Smooth muscle cell (in vitro differentiated cells): Measurements from ENCODE around the gene WDR83. TPM values are rescaled to one million over a fixed set of nuclear protein-coding genes. Genes with fewer than 3 reads are reported as not detected.

Experiments used
- DNase-seq: peaks from one replicate; lab custom pipeline; 2025; ENCODE audit not compliant: unreplicated experiment; lab: John Stamatoyannopoulos, UW
- H2AFZ ChIP-seq: fragments of 200-600 bp; sonication (generic); 2 replicates; pipeline ENCODE4 v1.6.0; 2016; ENCODE audit warnings: antibody characterized with exemption, low read depth, mild to moderate bottlenecking
- H3F3A ChIP-seq: fragments of 200-600 bp; sonication (generic); 2 replicates; pipeline ENCODE4 v1.6.0; 2017; ENCODE audit warnings: antibody characterized with exemption, low read depth
- H3K27ac ChIP-seq: fragments of 200-600 bp; sonication (generic); 2 replicates; pipeline ENCODE4 v1.5.1; 2016; ENCODE audit warnings: low read depth, mild to moderate bottlenecking
- H3K27me3 ChIP-seq: fragments of 200-600 bp; sonication (generic); 2 replicates; pipeline ENCODE4 v1.6.1; 2016; ENCODE audit warnings: low read depth, mild to moderate bottlenecking
- H3K36me3 ChIP-seq: fragments of 200-600 bp; sonication (generic); 2 replicates; pipeline ENCODE4 v1.5.1; 2016; ENCODE audit warnings: low read depth
- H3K4me1 ChIP-seq: fragments of 200-600 bp; sonication (generic); 2 replicates; pipeline ENCODE4 v1.5.1; 2016; ENCODE audit warnings: low read depth
- H3K4me2 ChIP-seq: fragments of 200-600 bp; sonication (generic); 2 replicates; pipeline ENCODE4 v1.6.0; 2016; ENCODE audit warnings: mild to moderate bottlenecking
- H3K4me3 ChIP-seq: fragments of 200-600 bp; sonication (generic); 2 replicates; pipeline ENCODE4 v1.5.1; 2016; ENCODE audit warnings: mild to moderate bottlenecking
- H3K79me2 ChIP-seq: fragments of 200-600 bp; sonication (generic); 2 replicates; pipeline ENCODE4 v1.6.0; 2016; ENCODE audit warnings: low read depth, mild to moderate bottlenecking
- H3K9ac ChIP-seq: fragments of 200-600 bp; sonication (generic); 2 replicates; pipeline ENCODE4 v1.6.0; 2016; ENCODE audit warnings: low read depth
- H3K9me3 ChIP-seq: fragments of 200-600 bp; sonication (generic); replicated peaks from 2 replicates; pipeline ENCODE4 v1.5.1; 2016; ENCODE audit warnings: low read depth
- H4K20me1 ChIP-seq: fragments of 200-600 bp; sonication (generic); 2 replicates; pipeline ENCODE4 v1.6.0; 2016; ENCODE audit warnings: low read depth
- WGBS: methylation state at CpG from one replicate; pipeline ENCODE4 v1.1.7; 2016; ENCODE audit warnings: low lambda C conversion rate; 5-methylcytosine and 5-hydroxymethylcytosine counted together
- polyA plus RNA-seq: library from polyadenylated mRNA; unstranded; fragments of >200 nt; fragmentation: Nextera tagmentation; extraction: Ambion mirVana; gene quantifications from 2 replicates; pipeline ENCODE4 v1.2.1, GENCODE V29; 2016
- total RNA-seq: library from RNA; depleted of rRNA; stranded (reverse); fragments of >200 nt; gene quantifications from 2 replicates; pipeline ENCODE4 v1.2.3, GENCODE V29; 2014
- TF ChIP-seq, protein P1 (sequence below): fragments of 200-600 bp; sonication (generic); IDR thresholded peaks from 2 replicates; pipeline ENCODE4 v1.5.1; 2017; ENCODE audit warnings: borderline replicate concordance, mild to moderate bottlenecking, antibody characterized with exemption; ENCODE audit not compliant: insufficient read depth, poor library complexity, severe bottlenecking

The WDR83 gene
- total and polyA plus RNA-seq, 2 experiments from 2014 or later: 12.4 to 21.6 TPM

DNA sequence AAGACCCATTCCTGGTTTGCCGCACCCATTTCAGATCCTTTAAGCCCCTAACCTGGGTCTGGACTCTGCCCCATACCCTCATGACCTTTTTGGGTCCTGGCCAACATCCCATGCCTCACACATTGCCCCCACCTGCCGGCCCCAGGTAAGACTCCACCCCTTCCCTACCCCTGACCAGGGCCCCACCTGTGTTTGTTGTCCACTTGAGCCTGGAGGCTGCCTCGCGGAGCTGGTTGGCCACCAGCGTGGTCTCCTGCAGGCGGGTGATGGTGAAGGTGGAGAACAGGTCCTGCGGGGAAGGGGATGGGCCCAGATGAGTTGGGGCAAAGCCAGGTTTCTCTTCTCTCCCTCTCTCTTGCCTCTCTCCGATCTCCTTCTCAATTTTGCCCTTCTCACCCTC is 19.6 kb upstream of the WDR83 start:
- Histone ChIP-seq H3K27me3 (no peaks in the 10 kb centered on the region), H3K36me3 (peaks cover 3% of the 10 kb centered on the region), H3K9me3 (no peaks in the 10 kb centered on the region), H3K4me3 (no peak overlapping the region), H3K4me2 (no peak overlapping the region), H2AFZ (no peak overlapping the region), H3F3A (no peaks in the 10 kb centered on the region), H3K9ac (no peak overlapping the region), H3K4me1 (no peaks in the 10 kb centered on the region), H3K27ac (no peak overlapping the region), H4K20me1 (no peaks in the 10 kb centered on the region), H3K79me2 (no peaks in the 10 kb centered on the region)
- WGBS: 83% methylated on average over 8 of the region's 8 CpGs
- TF ChIP-seq, protein P1, sequence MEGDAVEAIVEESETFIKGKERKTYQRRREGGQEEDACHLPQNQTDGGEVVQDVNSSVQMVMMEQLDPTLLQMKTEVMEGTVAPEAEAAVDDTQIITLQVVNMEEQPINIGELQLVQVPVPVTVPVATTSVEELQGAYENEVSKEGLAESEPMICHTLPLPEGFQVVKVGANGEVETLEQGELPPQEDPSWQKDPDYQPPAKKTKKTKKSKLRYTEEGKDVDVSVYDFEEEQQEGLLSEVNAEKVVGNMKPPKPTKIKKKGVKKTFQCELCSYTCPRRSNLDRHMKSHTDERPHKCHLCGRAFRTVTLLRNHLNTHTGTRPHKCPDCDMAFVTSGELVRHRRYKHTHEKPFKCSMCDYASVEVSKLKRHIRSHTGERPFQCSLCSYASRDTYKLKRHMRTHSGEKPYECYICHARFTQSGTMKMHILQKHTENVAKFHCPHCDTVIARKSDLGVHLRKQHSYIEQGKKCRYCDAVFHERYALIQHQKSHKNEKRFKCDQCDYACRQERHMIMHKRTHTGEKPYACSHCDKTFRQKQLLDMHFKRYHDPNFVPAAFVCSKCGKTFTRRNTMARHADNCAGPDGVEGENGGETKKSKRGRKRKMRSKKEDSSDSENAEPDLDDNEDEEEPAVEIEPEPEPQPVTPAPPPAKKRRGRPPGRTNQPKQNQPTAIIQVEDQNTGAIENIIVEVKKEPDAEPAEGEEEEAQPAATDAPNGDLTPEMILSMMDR: no peak
- DNase-seq: no peak

DNA sequence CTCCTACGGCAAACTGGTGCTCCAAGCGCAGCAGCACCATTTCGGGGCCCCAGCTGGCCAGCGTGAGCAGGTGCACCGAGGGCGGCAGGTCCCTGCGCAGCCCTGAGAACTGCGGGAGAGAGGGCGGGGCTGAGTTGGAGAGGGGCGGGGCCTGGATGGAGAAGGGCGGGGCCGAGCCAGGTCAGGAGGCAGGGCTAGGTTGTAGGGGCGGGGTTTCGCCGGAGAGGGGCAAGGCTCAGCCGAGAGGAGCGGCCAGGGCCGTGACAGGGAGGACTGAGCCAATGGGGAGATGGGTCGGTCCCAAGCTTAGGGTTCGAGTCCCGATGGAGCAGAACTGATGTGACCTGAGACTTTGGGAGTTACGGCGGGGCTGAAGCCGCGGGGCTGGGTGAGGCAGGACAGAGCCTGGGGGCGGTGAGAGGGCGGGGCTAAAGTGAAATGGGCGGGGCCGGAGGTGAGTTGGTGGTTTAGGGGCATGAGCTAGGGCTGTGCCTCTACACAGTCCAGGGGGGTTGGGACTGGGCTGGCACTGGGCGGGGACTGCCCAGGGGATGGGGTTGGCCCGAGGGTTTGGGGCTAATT is 19.0 kb upstream of the WDR83 start:
- Histone ChIP-seq H2AFZ (no peak overlapping the region), H3K4me3 (no peak overlapping the region), H3K4me2 (no peak overlapping the region), H3K36me3 (peaks cover 4% of the 10 kb centered on the region), H4K20me1 (no peaks in the 10 kb centered on the region), H3K9me3 (no peaks in the 10 kb centered on the region), H3K27ac (no peak overlapping the region), H3K4me1 (no peaks in the 10 kb centered on the region), H3K79me2 (no peaks in the 10 kb centered on the region), H3K9ac (no peak overlapping the region), H3F3A (no peaks in the 10 kb centered on the region), H3K27me3 (no peaks in the 10 kb centered on the region)
- TF ChIP-seq, protein P1: no peak
- WGBS: 64% methylated on average over 23 of the region's 31 CpGs
- DNase-seq: no peak

DNA sequence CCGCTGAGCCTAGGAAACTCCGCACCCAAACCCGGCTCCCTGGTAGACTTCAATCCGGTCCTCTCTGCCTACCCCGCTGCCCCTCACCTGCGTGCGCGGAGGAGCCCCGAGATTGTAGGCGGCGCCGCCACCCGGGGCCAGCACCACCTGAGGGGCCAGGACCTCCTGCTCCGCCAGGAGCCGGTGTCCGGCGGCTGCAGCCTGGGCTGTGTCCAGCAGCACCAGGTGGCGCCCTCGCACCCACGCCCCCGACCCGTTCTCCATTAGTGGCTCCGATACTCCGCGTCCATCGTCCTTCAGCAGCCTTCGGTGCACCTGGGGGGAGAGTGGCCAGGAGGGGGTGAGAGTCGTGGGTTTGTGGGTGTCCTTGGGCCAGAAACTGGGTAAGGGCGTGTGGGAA is 18.5 kb upstream of the WDR83 start:
- Histone ChIP-seq H3F3A (no peaks in the 10 kb centered on the region), H2AFZ (no peak overlapping the region), H4K20me1 (no peaks in the 10 kb centered on the region), H3K4me2 (peak overlapping the region; percentile 12), H3K27ac (no peak overlapping the region), H3K27me3 (no peaks in the 10 kb centered on the region), H3K36me3 (peaks cover 4% of the 10 kb centered on the region), H3K4me1 (no peaks in the 10 kb centered on the region), H3K79me2 (no peaks in the 10 kb centered on the region), H3K9me3 (no peaks in the 10 kb centered on the region), H3K9ac (no peak overlapping the region), H3K4me3 (no peak overlapping the region)
- no peak for DNase-seq
- 66% methylated on average over 29 of the region's 29 CpGs for WGBS
- TF ChIP-seq, protein P1: peak; percentile 8

DNA sequence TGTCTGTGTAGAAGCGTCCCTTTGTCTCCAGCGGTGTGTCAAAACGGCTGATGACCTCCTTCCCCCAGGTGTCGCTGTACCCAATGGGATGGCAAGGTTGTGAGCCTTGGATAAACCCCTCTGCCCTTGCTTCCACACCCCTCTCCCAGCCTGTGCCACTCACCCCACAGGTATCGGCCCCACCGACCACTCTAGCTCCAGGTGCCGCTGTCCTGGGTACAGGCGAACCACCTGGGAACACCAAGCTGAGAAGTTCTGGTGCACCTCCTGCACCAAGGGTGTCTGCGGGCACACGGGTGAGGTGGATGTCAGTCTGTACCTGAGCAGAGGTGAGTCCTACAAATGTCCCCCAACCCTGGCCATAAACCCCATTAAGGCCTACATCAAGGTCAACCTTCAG is 16.7 kb upstream of the WDR83 start:
- no peaks in the 10 kb centered on the region for H3K79me2 ChIP-seq
- WGBS: 97% methylated on average over 10 of the region's 10 CpGs
- peaks cover 4% of the 10 kb centered on the region for H3K36me3 ChIP-seq
- H3F3A ChIP-seq: no peaks in the 10 kb centered on the region
- H3K9me3 ChIP-seq: no peaks in the 10 kb centered on the region
- H3K27ac ChIP-seq: no peak overlapping the region
- no peaks in the 10 kb centered on the region for H4K20me1 ChIP-seq
- no peak overlapping the region for H3K4me2 ChIP-seq
- H2AFZ ChIP-seq: no peak overlapping the region
- H3K9ac ChIP-seq: no peak overlapping the region
- no peak for DNase-seq
- no peak overlapping the region for H3K4me3 ChIP-seq
- no peaks in the 10 kb centered on the region for H3K4me1 ChIP-seq
- TF ChIP-seq, protein P1: no peak
- H3K27me3 ChIP-seq: no peaks in the 10 kb centered on the region
